ENCODE measurements around the gene TAGLN3.
A peak's percentile ranks its signal among the peaks of the same experiment; 100 is the strongest.

The TAGLN3 gene

GRCh38 chr3:111998636-111999483 is at the start of gene TAGLN3:
Gene TAGLN3 (plus strand): TSS chr3:111998922. CDS start chr3:111999423, 501 bp downstream.
- peak; percentile 78 for DNase-seq

DNA sequence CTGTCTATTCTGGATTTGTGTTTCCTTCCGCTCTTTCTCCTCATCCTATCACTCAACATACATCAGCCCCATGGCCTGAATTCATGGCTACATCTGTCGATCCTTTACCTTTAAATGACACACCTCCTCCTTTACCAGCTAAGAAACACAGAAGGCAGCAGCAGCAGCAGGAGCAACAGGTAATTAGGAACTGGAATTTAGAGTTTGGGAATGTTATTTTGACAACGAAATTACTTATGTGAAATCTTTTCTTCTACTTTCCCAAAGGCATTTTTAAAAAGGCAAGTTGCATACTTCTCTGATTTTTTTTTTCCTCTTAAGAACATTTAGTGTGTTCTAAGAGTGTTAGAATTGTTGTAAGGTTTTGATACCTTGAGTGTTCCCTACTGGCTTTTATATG is 49.0 kb upstream of the TAGLN3 start:
- no peak for DNase-seq

GRCh38 chr3:111951032-111951431 is 47.7 kb upstream of the TAGLN3 start:
- no peak for DNase-seq

DNA sequence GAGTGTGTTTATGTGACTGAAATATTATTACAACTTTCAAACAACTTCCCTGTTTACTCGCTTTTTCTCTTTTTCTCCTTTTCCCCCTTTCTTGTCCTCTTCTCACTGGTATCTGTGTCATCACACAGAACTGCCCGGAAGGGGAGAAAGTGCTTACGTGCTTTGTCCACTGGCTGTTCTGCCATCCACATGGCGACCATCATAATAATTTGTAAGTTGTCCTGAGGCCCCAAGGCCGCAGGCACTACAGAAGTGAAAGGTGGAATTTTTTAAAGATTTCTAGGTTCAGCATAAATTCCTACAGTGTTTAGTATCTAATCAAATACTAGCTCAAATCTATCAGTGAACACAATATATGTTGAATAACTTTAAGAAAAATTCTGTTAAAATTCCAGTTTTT is 46.6 kb upstream of the TAGLN3 start:
- DNase-seq, result no peak

DNA sequence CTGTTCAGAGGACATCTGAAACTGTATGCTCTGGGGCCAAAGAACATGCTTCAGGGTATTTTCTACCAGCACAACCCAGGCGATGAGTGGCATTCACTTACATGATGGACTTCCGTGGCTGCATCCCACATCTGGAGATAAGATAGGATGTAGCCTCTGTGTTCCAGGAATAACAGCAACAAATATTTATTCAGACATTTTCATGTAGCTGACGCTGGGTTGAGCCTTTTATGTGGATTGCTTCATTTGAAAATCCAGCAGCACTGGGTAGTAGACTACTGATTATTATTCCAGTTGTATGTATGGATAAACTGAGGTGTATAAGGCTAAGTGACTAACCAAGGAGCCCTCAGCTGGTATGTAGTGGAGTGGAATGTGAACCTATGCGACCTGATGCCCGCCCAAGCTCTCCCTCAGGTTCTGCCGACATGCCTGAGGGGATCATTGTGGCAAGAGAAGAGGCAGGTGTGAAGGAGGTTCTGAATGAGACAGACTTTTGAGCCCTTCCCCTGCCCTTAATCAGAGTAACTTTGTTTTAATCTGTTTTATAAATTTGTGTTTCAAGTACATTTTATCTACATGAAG is 45.8 kb upstream of the TAGLN3 start:
- DNase-seq, result no peak

DNA sequence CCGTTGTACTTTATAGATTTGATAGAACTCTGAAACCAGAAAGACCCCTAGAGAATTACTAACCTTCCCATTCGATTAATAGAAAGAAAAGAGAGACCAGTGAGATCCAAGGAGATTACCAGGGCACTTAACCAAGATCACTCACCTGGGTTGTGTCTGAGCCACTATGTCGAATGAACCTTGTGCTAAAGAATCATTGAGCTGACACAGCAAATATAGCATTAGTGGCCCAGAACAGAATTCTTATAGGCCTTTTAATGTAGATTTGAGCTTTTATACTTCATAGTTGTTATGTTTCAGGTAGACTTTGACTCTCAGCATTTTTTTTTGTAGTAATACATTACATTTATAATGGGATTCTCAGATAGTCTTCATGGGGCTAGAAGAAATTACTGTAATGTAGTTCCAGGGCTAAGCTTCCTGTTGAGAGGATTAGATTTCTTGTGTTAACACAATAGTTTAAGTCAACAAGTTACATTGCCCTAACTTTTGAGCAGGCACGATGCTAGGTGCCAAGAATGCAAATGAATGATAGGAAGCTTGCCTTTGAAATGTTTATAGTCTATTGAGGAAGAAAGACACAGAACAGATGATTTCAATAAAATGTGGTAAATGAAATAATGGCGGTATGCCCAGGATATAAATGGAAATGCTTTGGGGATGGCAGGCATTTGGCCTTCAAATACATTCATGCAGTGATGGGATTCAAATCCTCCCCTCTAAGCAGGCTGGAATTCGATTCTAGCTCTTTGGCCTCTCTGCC is 44.3 kb upstream of the TAGLN3 start:
- no peak for DNase-seq

DNA sequence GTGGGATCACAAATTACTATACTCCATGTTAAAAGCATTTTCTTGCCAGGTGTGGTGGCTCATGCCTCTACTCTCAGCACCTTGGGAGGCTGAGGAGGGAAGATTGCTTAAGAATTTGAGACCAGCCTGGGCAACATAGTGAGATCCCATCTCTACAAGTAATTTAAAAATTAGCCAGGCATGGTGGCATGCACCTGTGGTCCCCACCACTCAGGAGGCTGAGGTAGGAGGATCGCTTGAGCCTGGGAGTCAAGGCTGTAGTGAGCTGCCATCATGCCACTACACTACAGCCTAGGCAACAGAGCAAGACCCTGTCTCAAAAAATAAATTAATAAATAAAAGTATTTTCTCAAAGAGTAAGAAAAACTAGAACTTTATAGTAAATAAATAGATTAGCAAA is 42.8 kb upstream of the TAGLN3 start:
- DNase-seq, result no peak

GRCh38 chr3:111956449-111956848 is 42.3 kb upstream of the TAGLN3 start:
- no peak for DNase-seq

DNA sequence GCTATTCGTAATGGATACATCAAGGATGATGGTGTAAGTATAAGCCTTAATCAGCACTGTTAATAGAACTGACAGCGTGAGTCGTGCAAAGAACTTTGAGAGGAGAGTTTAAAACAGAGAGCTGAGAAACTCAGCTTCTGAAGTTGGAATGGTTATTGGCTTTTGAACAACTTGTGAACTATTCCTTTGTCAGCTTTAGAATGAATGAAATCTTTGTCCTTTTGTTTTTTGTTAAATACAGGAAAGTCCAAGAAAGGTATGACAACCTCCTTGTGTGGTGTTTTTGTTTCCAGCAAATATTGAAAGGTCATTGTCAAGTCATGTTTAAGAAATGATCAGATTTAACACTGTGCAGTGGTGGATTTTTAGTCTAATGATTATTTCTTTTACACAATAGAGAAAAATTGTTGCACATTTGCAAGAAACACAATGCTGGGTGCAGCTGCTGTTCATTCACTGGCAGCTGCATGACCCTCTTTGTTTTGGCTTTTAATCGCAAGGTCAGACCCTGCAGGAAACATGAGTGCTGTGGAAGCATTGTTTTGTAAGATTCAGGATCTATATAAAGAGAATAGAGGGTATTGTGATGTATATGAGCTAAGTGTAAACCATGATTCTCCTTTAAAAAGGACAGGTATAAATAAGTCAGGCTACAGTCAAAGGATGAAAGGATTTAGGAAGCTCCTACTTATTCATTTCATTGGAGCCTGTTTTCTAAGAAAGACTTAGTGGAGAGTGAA is 41.6 kb upstream of the TAGLN3 start:
- no peak for DNase-seq

DNA sequence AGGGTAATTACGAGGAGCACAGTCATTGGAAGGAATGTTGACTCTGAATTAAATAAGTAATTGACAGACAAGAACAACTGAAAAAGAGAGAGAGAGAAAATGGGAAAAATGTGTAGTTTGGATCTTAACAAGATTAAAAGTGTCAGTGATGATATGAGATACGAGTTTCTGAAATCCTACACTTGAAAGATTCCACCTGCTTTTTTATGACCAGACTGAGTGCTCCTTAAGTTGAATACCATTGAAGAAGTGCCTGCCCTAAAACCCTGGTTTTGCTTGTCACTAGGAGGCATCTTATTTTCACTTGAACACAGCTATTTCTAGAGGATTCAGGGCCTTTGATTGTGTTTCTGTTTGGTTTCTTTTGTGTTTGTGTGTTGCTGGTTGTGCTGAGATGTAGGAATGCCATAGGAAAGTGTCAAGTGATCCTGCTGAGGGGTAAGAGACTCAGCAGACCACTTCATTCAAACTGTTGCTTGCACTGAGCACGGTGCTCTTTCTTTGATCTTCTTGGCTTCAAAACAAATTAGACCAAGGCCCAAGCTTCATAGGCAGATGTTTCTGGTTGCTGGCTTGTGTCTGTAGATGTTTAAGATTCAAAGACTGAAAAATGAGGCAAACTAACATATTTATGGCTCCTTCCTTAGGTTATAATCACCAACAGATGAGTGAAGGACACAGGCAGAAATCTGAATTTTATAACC is 37.1 kb upstream of the TAGLN3 start:
- no peak for DNase-seq

GRCh38 chr3:111963424-111963823 is 35.3 kb upstream of the TAGLN3 start:
- DNase-seq, result no peak

GRCh38 chr3:111965484-111965883 is 33.2 kb upstream of the TAGLN3 start:
- no peak for DNase-seq

- no peak for DNase-seq
These were observed 31.7 kb upstream of the TAGLN3 start for GRCh38 chr3:111967068-111967467.

DNA sequence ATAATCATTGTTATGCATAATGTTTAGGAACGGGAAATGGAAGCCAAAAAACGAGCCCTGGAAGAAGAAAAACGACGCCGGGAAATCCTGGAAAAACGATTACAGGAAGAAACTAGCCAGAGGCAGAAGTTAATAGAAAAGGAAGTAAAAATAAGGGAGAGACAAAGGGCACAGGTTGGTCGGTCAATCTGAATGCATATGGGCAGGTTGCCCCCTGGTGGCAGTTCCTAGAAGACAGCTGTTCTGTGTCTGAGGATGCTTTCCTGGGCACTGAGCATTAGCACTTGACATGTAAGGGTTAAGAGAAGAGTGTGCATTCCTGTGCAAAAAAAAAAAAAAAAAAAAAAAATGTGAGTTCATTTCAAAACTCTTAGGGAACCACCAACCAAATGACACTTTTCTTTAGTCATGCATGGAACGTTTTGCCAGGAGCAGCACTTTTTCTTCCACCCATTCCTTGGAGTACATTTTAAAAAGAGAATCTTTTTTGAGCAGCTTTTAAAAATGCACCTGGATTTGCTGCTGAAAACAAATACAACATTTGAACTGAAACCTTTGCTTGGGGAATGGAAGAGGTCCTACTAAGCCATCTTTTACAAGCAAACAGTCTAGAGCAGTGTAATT is 31.0 kb upstream of the TAGLN3 start:
- peak; percentile 38 for DNase-seq

- DNase-seq, result no peak
These were observed 30.2 kb upstream of the TAGLN3 start for GRCh38 chr3:111968319-111969054.

GRCh38 chr3:111970376-111970775 is 28.3 kb upstream of the TAGLN3 start:
- DNase-seq, result no peak

GRCh38 chr3:111971533-111972130 is 27.1 kb upstream of the TAGLN3 start:
- DNase-seq, result peak; percentile 57

- DNase-seq, result no peak
These were observed 25.8 kb upstream of the TAGLN3 start for GRCh38 chr3:111972891-111973290.

- DNase-seq, result no peak
These were observed 23.6 kb upstream of the TAGLN3 start for GRCh38 chr3:111975131-111975530.

DNA sequence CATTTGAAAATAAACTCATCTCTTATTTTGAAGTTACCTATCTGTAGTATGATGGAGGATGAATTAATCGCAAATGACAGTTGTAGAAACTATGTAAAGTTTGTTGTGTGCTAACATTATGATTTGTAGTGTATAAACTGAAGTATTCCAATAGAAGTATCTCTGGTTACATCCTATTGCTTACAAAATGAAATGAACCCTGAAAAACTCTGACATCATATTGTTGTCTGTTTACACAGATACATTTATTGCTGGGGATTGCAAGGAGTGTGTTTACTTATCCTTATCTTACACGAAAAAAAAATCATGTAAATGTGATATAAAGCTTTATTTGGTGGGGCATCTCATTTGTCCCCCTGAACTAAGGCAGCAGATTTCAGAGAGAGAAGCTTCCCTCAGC is 22.5 kb upstream of the TAGLN3 start:
- DNase-seq, result no peak
